Peyer's patch (tissue), 4 donors: Measurements from ENCODE around the gene DHX32. TPM values are rescaled to one million over a fixed set of nuclear protein-coding genes. Genes with fewer than 3 reads are reported as not detected.

ENCODE experiments used
- DNase-seq, 3 donors: peaks; one replicate each; pipeline ENCODE4 v3.0.0-alpha.2; 2017 to 2019
- H3K27ac ChIP-seq, 4 donors: fragments of 200-600 bp; sonication (generic); one replicate each; pipeline ENCODE4 v1.5.1; 2016 to 2019
- H3K27me3 ChIP-seq, 2 donors: fragments of 200-600 bp; sonication (generic); one replicate each; pipeline ENCODE4 v1.5.1; 2019
- H3K36me3 ChIP-seq, 3 donors: fragments of 200-600 bp; sonication (generic); one replicate each; pipeline ENCODE4 v1.5.1; 2016 to 2019
- H3K4me1 ChIP-seq, 4 donors: fragments of 200-600 bp; sonication (generic); one replicate each; pipeline ENCODE4 v1.5.1; 2016 to 2019
- H3K4me3 ChIP-seq, 4 donors: fragments of 200-600 bp; sonication (generic); 1 replicate in 3 of 4; 2 replicates in 1 of 4; pipeline ENCODE4 v1.5.1; 2016 to 2019; ENCODE audit warnings: mild to moderate bottlenecking in 1 of 4
- H3K9me3 ChIP-seq, 4 donors: fragments of 200-600 bp; sonication (generic); one replicate each; pipeline ENCODE4 v1.5.1; 2016 to 2019; ENCODE audit warnings: mild to moderate bottlenecking in 1 of 4
- CTCF ChIP-seq, 6 experiments: fragments of 450-650 bp in 4 of 6; fragments of 200-600 bp in 2 of 6; sonication (generic) in 1 of 6; IDR thresholded peaks; one replicate each; pipeline ENCODE4 v1.5.1; 2017 to 2019; ENCODE audit warnings: antibody characterized with exemption in 6 of 6, mild to moderate bottlenecking in 3 of 6, moderate library complexity in 1 of 6
- POLR2A ChIP-seq, 2 donors: fragments of 450-650 bp; IDR thresholded peaks; one replicate each; pipeline ENCODE4 v1.5.1; 2017; ENCODE audit warnings: antibody characterized with exemption in 2 of 2, mild to moderate bottlenecking in 2 of 2, moderate library complexity in 2 of 2
- total RNA-seq, 4 donors: library from RNA; depleted of rRNA; stranded (reverse); fragments of >200 nt; gene quantifications; one replicate each; pipeline ENCODE4 v1.1.0, GENCODE V29; 2016

DHX32 gene
- total RNA-seq, 4 donors from 2014 or later = 23.9 to 36.3 (median 28.0) TPM

- Histone ChIP-seq H3K9me3 (no peaks in the 10 kb centered on the region), H3K27ac (no peak overlapping the region), H3K4me3 (no peak overlapping the region), H3K4me1 (no peaks in the 10 kb centered on the region), H3K36me3 (peaks cover 0 to 17% (median 0%) of the 10 kb centered on the region in 3 donors), H3K27me3 (no peaks in the 10 kb centered on the region)
- TF ChIP-seq POLR2A (IDR thresholded peaks at IDR 0.05) = no peak
- TF ChIP-seq CTCF (IDR thresholded peaks at IDR 0.05) = no peak
- DNase-seq = no peak
Measured at GRCh38 chr10:125886914-125887512, 5.9 kb upstream of the DHX32 start.

GRCh38 chr10:125883211-125883610, 2.1 kb upstream of the DHX32 start:
- no peak for TF ChIP-seq CTCF (IDR thresholded peaks at IDR 0.05)
- no peak for TF ChIP-seq POLR2A (IDR thresholded peaks at IDR 0.05)
- no peaks in the 10 kb centered on the region for H3K9me3 ChIP-seq
- no peak overlapping the region for H3K27ac ChIP-seq
- H3K27me3 ChIP-seq = no peaks in the 10 kb centered on the region
- no peak for DNase-seq
- H3K4me1 ChIP-seq = no peaks in the 10 kb centered on the region
- no peak overlapping the region for H3K4me3 ChIP-seq
- peaks cover 0 to 29% (median 0%) of the 10 kb centered on the region in 3 donors for H3K36me3 ChIP-seq

GRCh38 chr10:125882596-125882995, 1.5 kb upstream of the DHX32 start:
- H3K27ac ChIP-seq = no peak overlapping the region
- no peaks in the 10 kb centered on the region for H3K27me3 ChIP-seq
- no peaks in the 10 kb centered on the region for H3K9me3 ChIP-seq
- no peak overlapping the region for H3K4me3 ChIP-seq
- peaks cover 0 to 29% (median 0%) of the 10 kb centered on the region in 3 donors for H3K36me3 ChIP-seq
- H3K4me1 ChIP-seq = no peaks in the 10 kb centered on the region
- no peak for DNase-seq
- TF ChIP-seq CTCF (IDR thresholded peaks at IDR 0.05) (no peak), POLR2A (IDR thresholded peaks at IDR 0.05) (no peak)

- Histone ChIP-seq H3K4me1 (no peaks in the 10 kb centered on the region), H3K27ac (no peak overlapping the region), H3K36me3 (peaks cover 0 to 38% (median 0%) of the 10 kb centered on the region in 3 donors), H3K4me3 (no peak overlapping the region), H3K9me3 (no peaks in the 10 kb centered on the region), H3K27me3 (no peaks in the 10 kb centered on the region)
- no peak for TF ChIP-seq POLR2A (IDR thresholded peaks at IDR 0.05)
- no peak for TF ChIP-seq CTCF (IDR thresholded peaks at IDR 0.05)
- no peak for DNase-seq
Measured at GRCh38 chr10:125880719-125881118, 373 bp downstream of the DHX32 start.

- Histone ChIP-seq H3K4me3 (no peak overlapping the region), H3K36me3 (peaks cover 0 to 33% (median 0%) of the 10 kb centered on the region in 3 donors), H3K27ac (no peak overlapping the region), H3K9me3 (no peaks in the 10 kb centered on the region), H3K27me3 (no peaks in the 10 kb centered on the region), H3K4me1 (no peaks in the 10 kb centered on the region)
- TF ChIP-seq CTCF (IDR thresholded peaks at IDR 0.05) = no peak
- TF ChIP-seq POLR2A (IDR thresholded peaks at IDR 0.05) = no peak
- no peak for DNase-seq
Measured at GRCh38 chr10:125878957-125879835, 1.9 kb downstream of the DHX32 start.
